Sigmoid colon (tissue), 4 donors: ENCODE measurements around the gene LRRK2.

Source experiments
- CTCF ChIP-seq, 4 experiments: fragments of 450-650 bp in 3 of 4; fragments of 200-600 bp in 1 of 4; IDR thresholded peaks; one replicate each; pipeline ENCODE4 v1.5.1; 2016 to 2019; ENCODE audit warnings: antibody characterized with exemption in 4 of 4, mild to moderate bottlenecking in 3 of 4, moderate library complexity in 2 of 4
- POLR2A ChIP-seq, 2 donors: fragments of 450-650 bp; IDR thresholded peaks; one replicate each; pipeline ENCODE4 v1.6.1; 2016; ENCODE audit warnings: antibody characterized with exemption in 2 of 2, mild to moderate bottlenecking in 2 of 2, moderate library complexity in 2 of 2
- POLR2AphosphoS5 ChIP-seq, 4 donors: sonication (generic); formaldehyde crosslinking; IDR thresholded peaks; one replicate each; pipeline ENCODE4 v1.6.1; 2017; ENCODE audit warnings: antibody characterized with exemption in 4 of 4

- TF ChIP-seq CTCF (IDR thresholded peaks at IDR 0.05): no peak
- TF ChIP-seq POLR2A (IDR thresholded peaks at IDR 0.05): no peak
- no peak for TF ChIP-seq POLR2AphosphoS5 (IDR thresholded peaks at IDR 0.05)
Measured at GRCh38 chr12:40344312-40344711, 119.5 kb downstream of the LRRK2 start.
